ENCODE results near the gene MLEC.

MLEC gene

GRCh38 chr12:120708651-120709050, 21.7 kb downstream of the MLEC start:
- DNase-seq (ENCODE audit: low read depth, low spot score) = no peak
- Histone ChIP-seq H3K36me3 (ENCODE audit: control insufficient read depth, insufficient read depth, low read length) (peaks cover 4% of the 10 kb centered on the region; the same call in 1 of the 2 replicates), H3K27me3 (ENCODE audit: control insufficient read depth, insufficient read depth, low read length) (no peaks in the 10 kb centered on the region), H3K4me3 (ENCODE audit: low read length) (no peak overlapping the region), H3K27ac (ENCODE audit: low read length) (no peak overlapping the region), H3K9me3 (ENCODE audit: control insufficient read depth, insufficient read depth, low read length) (no peaks in the 10 kb centered on the region), H3K4me1 (ENCODE audit: control insufficient read depth, insufficient read depth, low read length) (peaks cover 3% of the 10 kb centered on the region)
- no CpG with 5 or more reads among the region's 4 CpGs for WGBS (ENCODE audit: insufficient coverage, insufficient read length)

- peak; percentile 39 for DNase-seq (ENCODE audit: low read depth, low spot score)
- H3K27me3 ChIP-seq (ENCODE audit: control insufficient read depth, insufficient read depth, low read length) = no peaks in the 10 kb centered on the region
- WGBS (ENCODE audit: insufficient coverage, insufficient read length) = no CpG with 5 or more reads among the region's 76 CpGs
- H3K36me3 ChIP-seq (ENCODE audit: control insufficient read depth, insufficient read depth, low read length) = peaks cover 12% of the 10 kb centered on the region; the same call in 1 of the 2 replicates
- no peaks in the 10 kb centered on the region for H3K9me3 ChIP-seq (ENCODE audit: control insufficient read depth, insufficient read depth, low read length)
- H3K4me1 ChIP-seq (ENCODE audit: control insufficient read depth, insufficient read depth, low read length) = peaks cover 3% of the 10 kb centered on the region
- no peak within 1 kb of the TSS for H3K27ac ChIP-seq (ENCODE audit: low read length)
- peak within 1 kb of the TSS; percentile 96 for H3K4me3 ChIP-seq (ENCODE audit: low read length)
Observed at GRCh38 chr12:120710031-120710804, 23.3 kb downstream of the MLEC start, which contains the start of gene UNC119B. UNC119B (plus strand) TSS chr12:120710458; CDS start chr12:120710475, 17 bp downstream.

- no peak overlapping the region for H3K27ac ChIP-seq (ENCODE audit: low read length)
- peaks cover 12% of the 10 kb centered on the region; the same call in 1 of the 2 replicates for H3K36me3 ChIP-seq (ENCODE audit: control insufficient read depth, insufficient read depth, low read length)
- H3K27me3 ChIP-seq (ENCODE audit: control insufficient read depth, insufficient read depth, low read length) = no peaks in the 10 kb centered on the region
- WGBS (ENCODE audit: insufficient coverage, insufficient read length) = no CpG with 5 or more reads among the region's 31 CpGs
- no peaks in the 10 kb centered on the region for H3K9me3 ChIP-seq (ENCODE audit: control insufficient read depth, insufficient read depth, low read length)
- peaks cover 3% of the 10 kb centered on the region for H3K4me1 ChIP-seq (ENCODE audit: control insufficient read depth, insufficient read depth, low read length)
- DNase-seq (ENCODE audit: low read depth, low spot score) = no peak
- H3K4me3 ChIP-seq (ENCODE audit: low read length) = peak overlapping the region; percentile 96
Observed at GRCh38 chr12:120710805-120711296, 23.9 kb downstream of the MLEC start.

- H3K27me3 ChIP-seq (ENCODE audit: control insufficient read depth, insufficient read depth, low read length) = no peaks in the 10 kb centered on the region
- DNase-seq (ENCODE audit: low read depth, low spot score) = no peak
- H3K9me3 ChIP-seq (ENCODE audit: control insufficient read depth, insufficient read depth, low read length) = no peaks in the 10 kb centered on the region
- no CpG with 5 or more reads among the region's 6 CpGs for WGBS (ENCODE audit: insufficient coverage, insufficient read length)
- no peak overlapping the region for H3K27ac ChIP-seq (ENCODE audit: low read length)
- H3K4me1 ChIP-seq (ENCODE audit: control insufficient read depth, insufficient read depth, low read length) = peaks cover 3% of the 10 kb centered on the region
- H3K4me3 ChIP-seq (ENCODE audit: low read length) = peak overlapping the region; percentile 96; the same call in 1 of the 2 replicates
- peaks cover 14% of the 10 kb centered on the region; the same call in 1 of the 2 replicates for H3K36me3 ChIP-seq (ENCODE audit: control insufficient read depth, insufficient read depth, low read length)
Observed at GRCh38 chr12:120711411-120711810, 24.5 kb downstream of the MLEC start.

- H3K9me3 ChIP-seq (ENCODE audit: control insufficient read depth, insufficient read depth, low read length) = no peaks in the 10 kb centered on the region
- peaks cover 21% of the 10 kb centered on the region; the same call in 1 of the 2 replicates for H3K36me3 ChIP-seq (ENCODE audit: control insufficient read depth, insufficient read depth, low read length)
- no peaks in the 10 kb centered on the region for H3K27me3 ChIP-seq (ENCODE audit: control insufficient read depth, insufficient read depth, low read length)
- DNase-seq (ENCODE audit: low read depth, low spot score) = no peak
- no peak overlapping the region for H3K27ac ChIP-seq (ENCODE audit: low read length)
- peaks cover 3% of the 10 kb centered on the region for H3K4me1 ChIP-seq (ENCODE audit: control insufficient read depth, insufficient read depth, low read length)
- WGBS (ENCODE audit: insufficient coverage, insufficient read length) = no CpG with 5 or more reads among the region's 6 CpGs
- no peak overlapping the region for H3K4me3 ChIP-seq (ENCODE audit: low read length)
Observed at GRCh38 chr12:120712610-120713009, 25.7 kb downstream of the MLEC start.

- Histone ChIP-seq H3K4me3 (ENCODE audit: low read length) (no peak overlapping the region), H3K36me3 (ENCODE audit: control insufficient read depth, insufficient read depth, low read length) (peaks cover 28% of the 10 kb centered on the region; the same call in 1 of the 2 replicates), H3K9me3 (ENCODE audit: control insufficient read depth, insufficient read depth, low read length) (no peaks in the 10 kb centered on the region), H3K27ac (ENCODE audit: low read length) (no peak overlapping the region), H3K4me1 (ENCODE audit: control insufficient read depth, insufficient read depth, low read length) (peaks cover 3% of the 10 kb centered on the region), H3K27me3 (ENCODE audit: control insufficient read depth, insufficient read depth, low read length) (no peaks in the 10 kb centered on the region)
- peak; percentile 71 for DNase-seq (ENCODE audit: low read depth, low spot score)
- WGBS (ENCODE audit: insufficient coverage, insufficient read length) = no CpG with 5 or more reads among the region's 4 CpGs
Observed at GRCh38 chr12:120713861-120714482, 27.0 kb downstream of the MLEC start.

GRCh38 chr12:120718055-120718454, 31.1 kb downstream of the MLEC start:
- Histone ChIP-seq H3K4me1 (ENCODE audit: control insufficient read depth, insufficient read depth, low read length) (no peaks in the 10 kb centered on the region), H3K27me3 (ENCODE audit: control insufficient read depth, insufficient read depth, low read length) (no peaks in the 10 kb centered on the region), H3K27ac (ENCODE audit: low read length) (no peak overlapping the region), H3K4me3 (ENCODE audit: low read length) (no peak overlapping the region), H3K9me3 (ENCODE audit: control insufficient read depth, insufficient read depth, low read length) (no peaks in the 10 kb centered on the region), H3K36me3 (ENCODE audit: control insufficient read depth, insufficient read depth, low read length) (peaks cover 55% of the 10 kb centered on the region)
- DNase-seq (ENCODE audit: low read depth, low spot score) = no peak
- WGBS (ENCODE audit: insufficient coverage, insufficient read length) = no CpG with 5 or more reads among the region's 9 CpGs

GRCh38 chr12:120719072-120719471, 32.1 kb downstream of the MLEC start:
- no peak overlapping the region for H3K4me3 ChIP-seq (ENCODE audit: low read length)
- H3K4me1 ChIP-seq (ENCODE audit: control insufficient read depth, insufficient read depth, low read length) = no peaks in the 10 kb centered on the region
- peaks cover 53% of the 10 kb centered on the region for H3K36me3 ChIP-seq (ENCODE audit: control insufficient read depth, insufficient read depth, low read length)
- no peaks in the 10 kb centered on the region for H3K9me3 ChIP-seq (ENCODE audit: control insufficient read depth, insufficient read depth, low read length)
- DNase-seq (ENCODE audit: low read depth, low spot score) = no peak
- no peak overlapping the region for H3K27ac ChIP-seq (ENCODE audit: low read length)
- WGBS (ENCODE audit: insufficient coverage, insufficient read length) = no CpG with 5 or more reads among the region's 2 CpGs
- H3K27me3 ChIP-seq (ENCODE audit: control insufficient read depth, insufficient read depth, low read length) = no peaks in the 10 kb centered on the region

- no peak overlapping the region for H3K27ac ChIP-seq (ENCODE audit: low read length)
Observed at GRCh38 chr12:120719496-120720233, 32.7 kb downstream of the MLEC start.

More at GRCh38 chr12:120719496-120720233, 32.7 kb downstream of the MLEC start:
- no peak for DNase-seq (ENCODE audit: low read depth, low spot score)
- peaks cover 50% of the 10 kb centered on the region for H3K36me3 ChIP-seq (ENCODE audit: control insufficient read depth, insufficient read depth, low read length)
- H3K27me3 ChIP-seq (ENCODE audit: control insufficient read depth, insufficient read depth, low read length) = no peaks in the 10 kb centered on the region
- H3K9me3 ChIP-seq (ENCODE audit: control insufficient read depth, insufficient read depth, low read length) = no peaks in the 10 kb centered on the region
- no CpG with 5 or more reads among the region's 11 CpGs for WGBS (ENCODE audit: insufficient coverage, insufficient read length)
- no peak overlapping the region for H3K4me3 ChIP-seq (ENCODE audit: low read length)
- no peaks in the 10 kb centered on the region for H3K4me1 ChIP-seq (ENCODE audit: control insufficient read depth, insufficient read depth, low read length)

Data from iPS DF 6.9 (cell line).